Upper lobe of left lung (tissue), 6 donors: ENCODE measurements around the gene MAD1L1. TPM values are rescaled to one million over a fixed set of nuclear protein-coding genes. Genes with fewer than 3 reads are reported as not detected.
A peak's percentile ranks its signal among the peaks of the same experiment; 100 is the strongest.

ENCODE experiments used
- ATAC-seq, 2 donors: fragments of 200-7000 bp; cut with Tn5 transposase; one replicate each; pipeline ENCODE4 v1.9.1; 2022; ENCODE audit warnings: mild to moderate bottlenecking in 2 of 2, moderate library complexity in 2 of 2; ENCODE audit not compliant: low FRiP score in 2 of 2
- DNase-seq, 2 donors: peaks; one replicate each; pipeline ENCODE4 v3.0.0-alpha.2; 2019 to 2020
- H3K27ac ChIP-seq, 4 donors: fragments of 200-600 bp; sonication (generic); one replicate each; pipeline ENCODE4 v1.5.1; 2016 to 2019
- H3K27me3 ChIP-seq, 4 donors: fragments of 200-600 bp; sonication (generic); one replicate each; pipeline ENCODE4 v1.5.1; 2017 to 2019
- H3K36me3 ChIP-seq, 4 donors: fragments of 200-600 bp; sonication (generic); one replicate each; pipeline ENCODE4 v1.5.1; 2016 to 2019
- H3K4me1 ChIP-seq, 4 donors: fragments of 200-600 bp; sonication (generic); one replicate each; pipeline ENCODE4 v1.5.1; 2018 to 2019
- H3K4me3 ChIP-seq, 4 donors: fragments of 200-600 bp; sonication (generic); one replicate each; pipeline ENCODE4 v1.5.1; 2017 to 2019; ENCODE audit warnings: mild to moderate bottlenecking in 2 of 4, moderate library complexity in 1 of 4
- H3K9me3 ChIP-seq, 4 donors: fragments of 200-600 bp; sonication (generic); one replicate each; pipeline ENCODE4 v1.5.1; 2018 to 2019
- EP300 ChIP-seq, 4 donors: sonication (generic); formaldehyde crosslinking; IDR thresholded peaks; one replicate each; pipeline ENCODE4 v1.5.1; 2017; ENCODE audit warnings: antibody characterized with exemption in 4 of 4, control low read depth in 2 of 4
- POLR2A ChIP-seq, 4 donors: fragments of 450-650 bp; IDR thresholded peaks; one replicate each; pipeline ENCODE4 v1.5.1; 2016 to 2017; ENCODE audit warnings: antibody characterized with exemption in 4 of 4, mild to moderate bottlenecking in 2 of 4
- POLR2AphosphoS5 ChIP-seq, 2 donors: sonication (generic); formaldehyde crosslinking; IDR thresholded peaks; one replicate each; pipeline ENCODE4 v1.5.1; 2017; ENCODE audit warnings: antibody characterized with exemption in 2 of 2
- WGBS, 2 donors: methylation state at CpG; one replicate each; pipeline ENCODE4 v1.1.5; 2017 to 2018; 5-methylcytosine and 5-hydroxymethylcytosine counted together
- total RNA-seq, 6 donors: library from RNA; depleted of rRNA in 4 of 6; stranded (reverse); fragments of >200 nt in 4 of 6; gene quantifications; one replicate each; pipeline versions ENCODE4 v1.1.0 to v1.2.1, GENCODE V29; 2016 to 2021
- TF ChIP-seq, protein P1 (sequence below), 6 experiments: fragments of 450-650 bp in 4 of 6; fragments of 200-600 bp in 2 of 6; sonication (generic) in 2 of 6; IDR thresholded peaks; one replicate each; pipeline ENCODE4 v1.5.1; 2016 to 2019; ENCODE audit warnings: antibody characterized with exemption in 6 of 6
- donor health status: DM: no; HTN: no; CAD: no; lungs with moderate emphysema.
- donor health status: DM: no; HTN: yes; CAD: no; lungs with severe emphysema.

MAD1L1 gene
- total RNA-seq, 6 donors from 2014 or later, result 40.6 to 364 (median 65.6) TPM

DNA sequence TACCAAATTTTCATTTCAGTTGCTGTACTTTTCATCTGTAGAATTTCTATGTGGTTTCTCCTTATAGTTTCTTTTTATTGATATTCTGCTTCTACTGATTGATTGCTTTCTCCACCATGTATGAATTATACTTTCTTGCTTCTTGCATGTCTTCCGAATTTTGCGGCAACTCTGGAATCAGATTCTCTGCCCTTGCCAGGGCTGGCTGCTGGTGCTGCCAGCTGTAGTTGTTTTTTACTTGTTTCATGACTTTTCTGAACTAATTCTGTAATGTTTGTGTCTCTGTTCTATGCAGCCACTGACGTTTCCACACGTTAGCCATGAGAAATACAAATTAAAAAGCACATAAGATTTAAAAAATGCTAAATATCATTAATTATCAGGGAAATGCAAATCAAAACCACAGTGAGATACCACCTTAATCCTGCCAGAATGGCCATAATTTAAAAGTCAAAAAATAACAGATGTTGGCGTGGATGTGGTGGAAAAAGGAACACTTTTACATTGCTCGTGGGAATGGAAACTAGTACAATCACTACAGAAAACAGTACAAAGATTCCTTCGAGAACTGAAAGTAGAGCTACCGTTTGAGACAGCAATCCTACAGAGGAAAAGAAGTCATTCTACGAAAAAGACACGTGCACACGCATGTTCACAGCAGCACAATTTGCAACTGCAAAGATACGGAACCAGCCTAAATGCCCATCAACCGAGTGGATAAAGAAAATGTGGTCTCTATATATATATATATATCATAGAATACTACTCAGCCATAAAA, 51.5 kb downstream of the MAD1L1 start:
- Histone ChIP-seq H3K36me3 (peaks cover 0 to 10% (median 2%) of the 10 kb centered on the region in 4 donors), H3K9me3 (no peaks in the 10 kb centered on the region), H3K27ac (no peak overlapping the region), H3K4me3 (no peak overlapping the region), H3K4me1 (peaks cover 0 to under 1% (median 0%) of the 10 kb centered on the region in 4 donors), H3K27me3 (no peaks in the 10 kb centered on the region)
- no peak for TF ChIP-seq POLR2A (IDR thresholded peaks at IDR 0.05)
- no peak for TF ChIP-seq EP300 (IDR thresholded peaks at IDR 0.05)
- no peak for TF ChIP-seq POLR2AphosphoS5 (IDR thresholded peaks at IDR 0.05)
- TF ChIP-seq, protein P1, sequence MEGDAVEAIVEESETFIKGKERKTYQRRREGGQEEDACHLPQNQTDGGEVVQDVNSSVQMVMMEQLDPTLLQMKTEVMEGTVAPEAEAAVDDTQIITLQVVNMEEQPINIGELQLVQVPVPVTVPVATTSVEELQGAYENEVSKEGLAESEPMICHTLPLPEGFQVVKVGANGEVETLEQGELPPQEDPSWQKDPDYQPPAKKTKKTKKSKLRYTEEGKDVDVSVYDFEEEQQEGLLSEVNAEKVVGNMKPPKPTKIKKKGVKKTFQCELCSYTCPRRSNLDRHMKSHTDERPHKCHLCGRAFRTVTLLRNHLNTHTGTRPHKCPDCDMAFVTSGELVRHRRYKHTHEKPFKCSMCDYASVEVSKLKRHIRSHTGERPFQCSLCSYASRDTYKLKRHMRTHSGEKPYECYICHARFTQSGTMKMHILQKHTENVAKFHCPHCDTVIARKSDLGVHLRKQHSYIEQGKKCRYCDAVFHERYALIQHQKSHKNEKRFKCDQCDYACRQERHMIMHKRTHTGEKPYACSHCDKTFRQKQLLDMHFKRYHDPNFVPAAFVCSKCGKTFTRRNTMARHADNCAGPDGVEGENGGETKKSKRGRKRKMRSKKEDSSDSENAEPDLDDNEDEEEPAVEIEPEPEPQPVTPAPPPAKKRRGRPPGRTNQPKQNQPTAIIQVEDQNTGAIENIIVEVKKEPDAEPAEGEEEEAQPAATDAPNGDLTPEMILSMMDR (IDR thresholded peaks at IDR 0.05), result no peak
- ATAC-seq, result no peak
- 94 to 95% methylated on average over 13 of the region's 13 CpGs for WGBS, 2 donors
- DNase-seq, result no peak

DNA sequence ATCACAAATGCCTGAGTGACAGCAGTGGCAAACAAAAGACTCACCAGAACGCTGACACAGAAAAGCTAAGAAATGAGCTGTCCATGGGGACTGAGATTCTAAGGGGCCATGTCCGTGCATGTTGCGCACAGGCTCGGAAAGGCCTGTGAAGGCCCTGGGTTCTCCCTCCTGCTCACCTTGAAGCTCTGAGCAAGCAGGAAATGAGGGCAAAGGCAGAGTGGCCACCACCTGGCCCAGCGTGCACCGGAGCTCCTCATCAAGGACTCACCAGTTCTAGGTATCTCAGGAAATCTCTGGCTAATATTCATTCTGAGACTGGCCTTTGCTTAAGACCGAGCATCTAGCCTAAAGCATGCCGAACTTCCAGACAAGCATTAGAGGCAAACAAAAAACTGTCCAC, 52.7 kb downstream of the MAD1L1 start:
- H3K36me3 ChIP-seq, result peaks cover 0 to 10% (median 2%) of the 10 kb centered on the region in 4 donors
- no peaks in the 10 kb centered on the region for H3K9me3 ChIP-seq
- 95 to 98% methylated on average over 8 of the region's 8 CpGs for WGBS, 2 donors
- no peaks in the 10 kb centered on the region for H3K27me3 ChIP-seq
- H3K4me3 ChIP-seq, result no peak overlapping the region
- TF ChIP-seq EP300 (IDR thresholded peaks at IDR 0.05) (no peak), POLR2A (IDR thresholded peaks at IDR 0.05) (no peak), POLR2AphosphoS5 (IDR thresholded peaks at IDR 0.05) (no peak)
- TF ChIP-seq, protein P1 (IDR thresholded peaks at IDR 0.05), result no peak
- DNase-seq, result no peak
- peaks cover 1 to 12% (median 10%) of the 10 kb centered on the region in 4 donors for H3K4me1 ChIP-seq
- no peak for ATAC-seq
- no peak overlapping the region for H3K27ac ChIP-seq

DNA sequence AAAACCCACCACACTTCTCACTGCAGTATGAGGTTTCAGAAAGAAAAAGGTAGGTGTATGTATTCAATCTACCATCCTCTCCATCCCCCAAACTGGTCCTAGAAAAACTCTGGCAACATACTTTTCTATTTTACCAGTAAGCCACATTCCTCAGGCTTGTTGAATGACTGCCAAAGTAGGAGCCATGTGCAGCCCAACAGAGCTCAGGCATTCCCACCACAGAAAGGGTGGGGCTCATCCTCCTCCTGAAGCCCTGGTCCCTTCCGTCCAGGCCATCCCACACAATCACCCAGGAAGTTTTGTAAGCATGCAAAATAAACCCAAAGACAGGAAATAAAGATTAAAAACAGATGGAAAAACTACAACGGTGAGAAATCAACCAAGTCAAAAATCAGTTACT, 57.2 kb downstream of the MAD1L1 start:
- 12 to 16% methylated on average over 2 of the region's 2 CpGs for WGBS, 2 donors
- Histone ChIP-seq H3K27ac (peak overlapping the region in 1 of 4 donors; percentile 4), H3K36me3 (peaks cover 0 to 6% (median 2%) of the 10 kb centered on the region in 4 donors), H3K4me3 (no peak overlapping the region), H3K9me3 (no peaks in the 10 kb centered on the region), H3K4me1 (peaks cover 14 to 44% (median 35%) of the 10 kb centered on the region in 4 donors), H3K27me3 (no peaks in the 10 kb centered on the region)
- TF ChIP-seq POLR2A (IDR thresholded peaks at IDR 0.05) (no peak), EP300 (IDR thresholded peaks at IDR 0.05) (no peak), POLR2AphosphoS5 (IDR thresholded peaks at IDR 0.05) (no peak)
- TF ChIP-seq, protein P1 (IDR thresholded peaks at IDR 0.05), result no peak
- DNase-seq, result peak in 1 of 2 donors; percentile 65
- ATAC-seq, result peak; percentile 69 to 86

DNA sequence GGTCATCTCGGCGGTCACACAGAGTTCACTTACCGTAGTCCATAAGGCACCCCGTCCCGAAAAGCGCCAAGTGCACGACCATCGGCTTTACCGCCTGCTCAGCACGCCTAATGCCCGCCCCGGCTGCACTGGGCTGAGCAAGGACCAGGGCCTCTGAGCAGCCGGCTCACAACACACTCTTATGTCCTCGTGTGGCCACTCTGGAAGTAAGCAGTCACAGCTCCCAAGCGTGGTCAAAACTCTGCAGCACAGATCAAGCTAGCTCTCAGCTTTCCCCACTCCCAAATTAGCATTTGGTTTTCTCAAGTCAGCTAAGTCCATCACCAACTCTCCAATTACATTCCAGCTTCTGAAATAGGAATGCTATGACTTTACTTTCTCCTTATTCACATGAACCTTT, 57.7 kb downstream of the MAD1L1 start:
- H3K36me3 ChIP-seq, result peaks cover 0 to 2% (median under 1%) of the 10 kb centered on the region in 4 donors
- DNase-seq (no peak), ATAC-seq (peak; percentile 3 to 7)
- no peak overlapping the region for H3K4me3 ChIP-seq
- WGBS, 2 donors, result 83 to 87% methylated on average over 14 to 15 of the region's 15 CpGs
- H3K9me3 ChIP-seq, result no peaks in the 10 kb centered on the region
- H3K27me3 ChIP-seq, result no peaks in the 10 kb centered on the region
- peaks cover 14 to 44% (median 35%) of the 10 kb centered on the region in 4 donors for H3K4me1 ChIP-seq
- peak overlapping the region in 2 of 4 donors; percentile 11 to 35 for H3K27ac ChIP-seq
- TF ChIP-seq, protein P1 (IDR thresholded peaks at IDR 0.05), result no peak
- TF ChIP-seq POLR2AphosphoS5 (IDR thresholded peaks at IDR 0.05) (no peak), POLR2A (IDR thresholded peaks at IDR 0.05) (no peak), EP300 (IDR thresholded peaks at IDR 0.05) (no peak)
